HCT116 (cell line): ENCODE measurements around the gene CLPX. TPM values are rescaled to one million over a fixed set of nuclear protein-coding genes. Genes with fewer than 3 reads are reported as not detected.

Experiments used
- ATAC-seq: fragments of 200-7000 bp; cut with Tn5 transposase; 2 replicates; pipeline ENCODE4 v1.9.1; 2020; ENCODE audit warnings: mild to moderate bottlenecking, moderate library complexity
- BruUV-seq: library from RNA; stranded (reverse); fragments of 400-500 nt; replicated peaks from 2 replicates; lab custom pipeline; 2021; lab: Mats Ljungman, UMichigan
- CTCF ChIA-PET: fragments of 300-600 bp; sonication (Branson Sonifier 250); formaldehyde crosslinking; loops from one replicate; lab custom pipeline; 2021; ENCODE audit warnings: antibody characterized with exemption; lab: Charles Lee
- POLR2A ChIA-PET: fragments of 300-600, 350-600 bp; sonication (Branson Sonifier 250); formaldehyde crosslinking; loops from one replicate; lab custom pipeline; 2021; ENCODE audit warnings: antibody characterized with exemption; lab: Charles Lee
- RAD21 ChIA-PET, 2 experiments: fragments of 300-600 bp; sonication (Branson Sonifier 250); formaldehyde crosslinking; loops; one replicate each; lab custom pipeline; 2023; ENCODE audit warnings: low total read pairs in 2 of 2; ENCODE audit not compliant: uncharacterized antibody in 2 of 2, unreplicated experiment in 2 of 2, low non-redundant PET in 1 of 2; lab: Charles Lee
- DNase-seq: peaks from one replicate; pipeline ENCODE4 v3.0.0-alpha.2; 2010; ENCODE audit warnings: low read depth, low spot score
- H2AFZ ChIP-seq: fragments of 200-600 bp; shearing (Covaris generic), sonication (generic); 2 replicates; pipeline ENCODE4 v1.6.1; 2017; ENCODE audit warnings: low read depth, mixed run types, mixed read lengths, antibody characterized with exemption, low read length; ENCODE audit not compliant: poor library complexity, severe bottlenecking
- H3K27ac ChIP-seq: 2 replicates; pipeline ENCODE4 v1.5.1; 2012; ENCODE audit warnings: low read depth, low read length
- H3K27me3 ChIP-seq: fragments of 200-600 bp; sonication (generic); 2 replicates; pipeline ENCODE4 v1.6.1; 2016; ENCODE audit warnings: mixed run types, low read length, mixed read lengths; ENCODE audit not compliant: insufficient read depth
- H3K36me3 ChIP-seq, 2 experiments: fragments of 200-500 bp in 1 of 2; fragments of 200-600 bp in 1 of 2; sonication (Bioruptor generic) in 1 of 2; sonication (generic) in 1 of 2; 2 replicates each; pipeline versions ENCODE4 v1.5.1 to v1.6.1; 2014 to 2016; ENCODE audit warnings: low read length in 2 of 2, inconsistent platforms in 1 of 2, mixed read lengths in 1 of 2, mixed run types in 1 of 2; ENCODE audit not compliant: insufficient read depth in 2 of 2, control insufficient read depth in 1 of 2
- H3K4me1 ChIP-seq, 2 experiments: fragments of 200-600 bp in 1 of 2; sonication (generic) in 1 of 2; 2 replicates each; pipeline versions ENCODE4 v1.5.1 to v1.6.1; 2012 to 2017; ENCODE audit warnings: low read length in 2 of 2, inconsistent platforms in 1 of 2, mild to moderate bottlenecking in 1 of 2, mixed read lengths in 1 of 2, mixed run types in 1 of 2, moderate library complexity in 1 of 2; ENCODE audit not compliant: insufficient read depth in 2 of 2, control insufficient read depth in 1 of 2
- H3K4me2 ChIP-seq: fragments of 200-600 bp; sonication (generic); 2 replicates; pipeline ENCODE4 v1.6.1; 2017; ENCODE audit warnings: mixed run types, low read length, mixed read lengths
- H3K4me3 ChIP-seq, 2 experiments: fragments of 200-600 bp in 1 of 2; sonication (generic) in 1 of 2; replicated peaks in 1 of 2; 2 replicates each; pipeline ENCODE4 v1.5.1; 2011 to 2016; ENCODE audit warnings: low read length in 2 of 2, control low read depth in 1 of 2, low read depth in 1 of 2, mild to moderate bottlenecking in 1 of 2, mixed read lengths in 1 of 2, mixed run types in 1 of 2
- H3K79me2 ChIP-seq: fragments of 200-600 bp; sonication (generic); 2 replicates; pipeline ENCODE4 v1.6.1; 2017; ENCODE audit warnings: mild to moderate bottlenecking, mixed run types, low read length, moderate library complexity, mixed read lengths; ENCODE audit not compliant: insufficient read depth
- H3K9ac ChIP-seq: fragments of 200-600 bp; sonication (generic); 2 replicates; pipeline ENCODE4 v1.6.1; 2016; ENCODE audit warnings: low read length, mixed read lengths
- H3K9me2 ChIP-seq: fragments of 200-600 bp; sonication (generic), shearing (Covaris generic); 2 replicates; pipeline ENCODE4 v1.6.1; 2017; ENCODE audit warnings: mixed run types, mild to moderate bottlenecking, moderate library complexity; ENCODE audit not compliant: insufficient read depth
- H3K9me3 ChIP-seq, 2 experiments: fragments of 200-500 bp in 1 of 2; fragments of 200-600 bp in 1 of 2; sonication (Bioruptor generic) in 1 of 2; sonication (generic) in 1 of 2; 2 replicates each; pipeline ENCODE4 v1.6.1; 2014 to 2017; ENCODE audit warnings: low read length in 2 of 2, mixed read lengths in 2 of 2, inconsistent platforms in 1 of 2, low read depth in 1 of 2, mild to moderate bottlenecking in 1 of 2, mixed run types in 1 of 2, moderate library complexity in 1 of 2; ENCODE audit not compliant: control insufficient read depth in 1 of 2, insufficient read depth in 1 of 2
- H4K20me1 ChIP-seq: fragments of 200-600 bp; sonication (generic), shearing (Covaris generic); 2 replicates; pipeline ENCODE4 v1.6.1; 2017; ENCODE audit warnings: mixed run types, mild to moderate bottlenecking, moderate library complexity; ENCODE audit not compliant: insufficient read depth
- ATF3 ChIP-seq: IDR thresholded peaks from 2 replicates; pipeline ENCODE4 v1.6.1; 2012
- CEBPB ChIP-seq: IDR thresholded peaks from 2 replicates; pipeline ENCODE4 v1.6.1; 2012; ENCODE audit warnings: low read depth
- EGR1 ChIP-seq: IDR thresholded peaks from 2 replicates; pipeline ENCODE4 v1.6.1; 2012; ENCODE audit warnings: low read depth
- ELF1 ChIP-seq: IDR thresholded peaks from 2 replicates; pipeline ENCODE4 v1.6.1; 2012; ENCODE audit warnings: low read depth, borderline replicate concordance
- EZH2phosphoT487 ChIP-seq: fragments of 200-600 bp; IDR thresholded peaks from 2 replicates; pipeline ENCODE4 v1.6.1; 2018; ENCODE audit warnings: antibody characterized with exemption, borderline replicate concordance
- FOSL1 ChIP-seq: IDR thresholded peaks from 2 replicates; pipeline ENCODE4 v1.6.1; 2012; ENCODE audit warnings: low read depth
- JUND ChIP-seq: IDR thresholded peaks from 2 replicates; pipeline ENCODE4 v1.6.1; 2012
- MAX ChIP-seq: IDR thresholded peaks from 2 replicates; pipeline ENCODE4 v1.6.1; 2012
- POLR2A ChIP-seq: IDR thresholded peaks from 2 replicates; pipeline ENCODE4 v1.7.0; 2011; ENCODE audit warnings: borderline replicate concordance; ENCODE audit not compliant: insufficient read depth, insufficient read length; ENCODE audit errors: extremely low read depth
- POLR2AphosphoS5 ChIP-seq: IDR thresholded peaks from 2 replicates; pipeline ENCODE4 v1.6.1; 2011; ENCODE audit warnings: mild to moderate bottlenecking, low read depth, low read length, moderate library complexity
- SRF ChIP-seq: IDR thresholded peaks from 2 replicates; pipeline ENCODE4 v1.6.1; 2012; ENCODE audit warnings: low read depth
- TCF7L2 ChIP-seq: IDR thresholded peaks from 2 replicates; pipeline ENCODE4 v1.7.0; 2011; ENCODE audit warnings: borderline replicate concordance, inconsistent platforms; ENCODE audit not compliant: insufficient read depth, insufficient read length; ENCODE audit errors: extremely low read depth
- YY1 ChIP-seq: IDR thresholded peaks from 2 replicates; pipeline ENCODE4 v1.6.1; 2011; ENCODE audit warnings: low read length, low read depth, moderate library complexity, mild to moderate bottlenecking; ENCODE audit not compliant: insufficient replicate concordance; ENCODE audit errors: extremely low read depth
- ZFX ChIP-seq: fragments of 450-650 bp; IDR thresholded peaks from 2 replicates; pipeline ENCODE4 v1.6.1; 2017
- ZNF274 ChIP-seq: fragments of 200-500 bp; sonication (Bioruptor generic); IDR thresholded peaks from 2 replicates; pipeline ENCODE4 v1.6.1; 2014; ENCODE audit warnings: mild to moderate bottlenecking, low read depth, low read length, inconsistent platforms
- intact Hi-C: fragments of 100-400 bp; cut with micrococcal nuclease; formaldehyde crosslinking; loops from 2 replicates; pipeline ENCODE4 v1.10.0; 2022
- total RNA-seq: library from RNA; stranded (reverse); gene quantifications from one replicate; pipeline ENCODE4 v1.2.1, GENCODE V29; 2021; ENCODE audit not compliant: unreplicated experiment
- TF ChIP-seq, protein P1 (sequence below), 3 experiments: fragments of 200-600 bp in 1 of 3; sonication (generic) in 1 of 3; IDR thresholded peaks in 2 of 3; conservative IDR thresholded peaks in 1 of 3; 2 replicates each; pipeline ENCODE4 v1.5.1; 2012 to 2017; ENCODE audit warnings: low read depth in 2 of 3, low read length in 2 of 3, antibody characterized with exemption in 1 of 3, borderline replicate concordance in 1 of 3, control low read depth in 1 of 3, mild to moderate bottlenecking in 1 of 3, mixed read lengths in 1 of 3, mixed run types in 1 of 3, moderate library complexity in 1 of 3; ENCODE audit not compliant: insufficient read depth in 1 of 3

Gene CLPX
- total RNA-seq, 1 experiment from 2014 or later: 64.1 TPM

- intact Hi-C loops: no loop called here
- RAD21 ChIA-PET: no interaction called here
- Histone ChIP-seq H3K27ac (no peak overlapping the region), H2AFZ (no peak overlapping the region), H3K4me2 (no peak overlapping the region), H3K9me3 (no peaks in the 10 kb centered on the region), H3K4me1 (no peaks in the 10 kb centered on the region), H4K20me1 (no peaks in the 10 kb centered on the region), H3K27me3 (no peaks in the 10 kb centered on the region), H3K4me3 (no peak overlapping the region), H3K79me2 (no peaks in the 10 kb centered on the region), H3K9me2 (no peaks in the 10 kb centered on the region), H3K9ac (no peak overlapping the region), H3K36me3 (no peaks in the 10 kb centered on the region)
- TF ChIP-seq SRF (no peak), FOSL1 (no peak), TCF7L2 (no peak), ELF1 (no peak), CEBPB (no peak), POLR2A (no peak), EGR1 (no peak), ATF3 (no peak), JUND (no peak), POLR2AphosphoS5 (no peak), YY1 (no peak), MAX (no peak), EZH2phosphoT487 (no peak), ZFX (no peak), ZNF274 (no peak)
- TF ChIP-seq, protein P1, sequence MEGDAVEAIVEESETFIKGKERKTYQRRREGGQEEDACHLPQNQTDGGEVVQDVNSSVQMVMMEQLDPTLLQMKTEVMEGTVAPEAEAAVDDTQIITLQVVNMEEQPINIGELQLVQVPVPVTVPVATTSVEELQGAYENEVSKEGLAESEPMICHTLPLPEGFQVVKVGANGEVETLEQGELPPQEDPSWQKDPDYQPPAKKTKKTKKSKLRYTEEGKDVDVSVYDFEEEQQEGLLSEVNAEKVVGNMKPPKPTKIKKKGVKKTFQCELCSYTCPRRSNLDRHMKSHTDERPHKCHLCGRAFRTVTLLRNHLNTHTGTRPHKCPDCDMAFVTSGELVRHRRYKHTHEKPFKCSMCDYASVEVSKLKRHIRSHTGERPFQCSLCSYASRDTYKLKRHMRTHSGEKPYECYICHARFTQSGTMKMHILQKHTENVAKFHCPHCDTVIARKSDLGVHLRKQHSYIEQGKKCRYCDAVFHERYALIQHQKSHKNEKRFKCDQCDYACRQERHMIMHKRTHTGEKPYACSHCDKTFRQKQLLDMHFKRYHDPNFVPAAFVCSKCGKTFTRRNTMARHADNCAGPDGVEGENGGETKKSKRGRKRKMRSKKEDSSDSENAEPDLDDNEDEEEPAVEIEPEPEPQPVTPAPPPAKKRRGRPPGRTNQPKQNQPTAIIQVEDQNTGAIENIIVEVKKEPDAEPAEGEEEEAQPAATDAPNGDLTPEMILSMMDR (IDR thresholded peaks at IDR 0.05 in 2 of 3, conservative IDR thresholded peaks at IDR 0.05 in 1 of 3; ENCODE audit: borderline replicate concordance in 1 of 3, insufficient read depth in 1 of 3, low read depth in 2 of 3, low read length in 2 of 3): no peak
- no TSS peak for BruUV-seq
- POLR2A ChIA-PET: no interaction called here
- CTCF ChIA-PET: no interaction called here
- ATAC-seq (no peak), DNase-seq (no peak)
Observed at GRCh38 chr15:65226221-65226620, 41.1 kb upstream of the CLPX start.
